HEK293 (cell line): ENCODE measurements around the gene PEPD.

ENCODE experiments used
- MEIS1 ChIP-seq: sonication (generic); formaldehyde crosslinking; IDR thresholded peaks from 2 replicates; pipeline ENCODE4 v1.8.1; 2022; ENCODE audit warnings: missing genetic modification reagents, mild to moderate bottlenecking, borderline replicate concordance
- MYNN ChIP-seq: fragments of 450-650 bp; formaldehyde crosslinking; IDR thresholded peaks from 2 replicates; pipeline ENCODE4 v1.5.1; 2016; ENCODE audit warnings: missing biosample characterization, missing genetic modification characterization, borderline replicate concordance
- TCF7L2 ChIP-seq: IDR thresholded peaks from 2 replicates; pipeline ENCODE4 v1.6.1; 2011; ENCODE audit warnings: low read depth, mild to moderate bottlenecking, inconsistent platforms, low read length, moderate library complexity, borderline replicate concordance
- ZNF16 ChIP-seq: fragments of 450-650 bp; formaldehyde crosslinking; IDR thresholded peaks from 2 replicates; pipeline ENCODE4 v1.5.1; 2016; ENCODE audit warnings: low read depth, missing biosample characterization, missing genetic modification characterization
- ZNF311 ChIP-seq: fragments of 450-650 bp; formaldehyde crosslinking; IDR thresholded peaks from 2 replicates; pipeline ENCODE4 v1.5.1; 2017; ENCODE audit warnings: missing biosample characterization, missing genetic modification characterization, borderline replicate concordance
- ZNF473 ChIP-seq: fragments of 450-650 bp; formaldehyde crosslinking; IDR thresholded peaks from 2 replicates; pipeline ENCODE4 v1.5.1; 2017; ENCODE audit warnings: missing biosample characterization, missing genetic modification characterization
- ZNF510 ChIP-seq: fragments of 450-650 bp; formaldehyde crosslinking; IDR thresholded peaks from 2 replicates; pipeline ENCODE4 v1.5.1; 2018; ENCODE audit warnings: mild to moderate bottlenecking, missing genetic modification characterization, missing biosample characterization; ENCODE audit not compliant: insufficient replicate concordance
- ZNF558 ChIP-seq: fragments of 450-650 bp; formaldehyde crosslinking; IDR thresholded peaks from 2 replicates; pipeline ENCODE4 v1.5.1; 2016; ENCODE audit warnings: missing biosample characterization, missing genetic modification characterization
- ZNF600 ChIP-seq: fragments of 450-650 bp; formaldehyde crosslinking; IDR thresholded peaks from 2 replicates; pipeline ENCODE4 v1.5.1; 2016; ENCODE audit warnings: missing biosample characterization, missing genetic modification characterization
- ZNF621 ChIP-seq: fragments of 450-650 bp; formaldehyde crosslinking; IDR thresholded peaks from 2 replicates; pipeline ENCODE4 v1.5.1; 2017; ENCODE audit warnings: missing biosample characterization, missing genetic modification characterization
- ZNF623 ChIP-seq: fragments of 450-650 bp; formaldehyde crosslinking; IDR thresholded peaks from 2 replicates; pipeline ENCODE4 v1.5.1; 2016; ENCODE audit warnings: missing biosample characterization, missing genetic modification characterization
- ZNF660 ChIP-seq: fragments of 450-650 bp; IDR thresholded peaks from 2 replicates; pipeline ENCODE4 v1.5.1; 2018; ENCODE audit warnings: missing biosample characterization, mild to moderate bottlenecking, missing genetic modification characterization
- ZNF664 ChIP-seq: fragments of 450-650 bp; formaldehyde crosslinking; IDR thresholded peaks from 2 replicates; pipeline ENCODE4 v1.5.1; 2016; ENCODE audit warnings: missing biosample characterization, missing genetic modification characterization
- ZNF791 ChIP-seq: fragments of 450-650 bp; formaldehyde crosslinking; IDR thresholded peaks from 2 replicates; pipeline ENCODE4 v1.5.1; 2016; ENCODE audit warnings: missing biosample characterization, missing genetic modification characterization
- TF ChIP-seq, protein P1 (sequence below): fragments of 450-650 bp; formaldehyde crosslinking; IDR thresholded peaks from 2 replicates; pipeline ENCODE4 v1.5.1; 2017; ENCODE audit warnings: missing biosample characterization, missing genetic modification characterization
- TF ChIP-seq, protein P2 (sequence below): fragments of 450-650 bp; formaldehyde crosslinking; IDR thresholded peaks from 2 replicates; pipeline ENCODE4 v1.5.1; 2016; ENCODE audit warnings: missing biosample characterization, missing genetic modification characterization
- TF ChIP-seq, protein P3 (sequence below): sonication (generic); formaldehyde crosslinking; IDR thresholded peaks from 2 replicates; pipeline ENCODE4 v1.8.1; 2022; ENCODE audit warnings: mild to moderate bottlenecking, moderate library complexity, missing genetic modification reagents
- TF ChIP-seq, protein P4 (sequence below): fragments of 450-650 bp; formaldehyde crosslinking; IDR thresholded peaks from 2 replicates; pipeline ENCODE4 v1.5.1; 2016; ENCODE audit warnings: missing biosample characterization, missing genetic modification characterization, borderline replicate concordance
- TF ChIP-seq, protein P5 (sequence below): fragments of 450-650 bp; formaldehyde crosslinking; IDR thresholded peaks from 2 replicates; pipeline ENCODE4 v1.5.1; 2016; ENCODE audit warnings: missing biosample characterization, missing genetic modification characterization
- TF ChIP-seq, protein P6 (sequence below): fragments of 450-650 bp; formaldehyde crosslinking; IDR thresholded peaks from 2 replicates; pipeline ENCODE4 v1.5.1; 2016; ENCODE audit warnings: missing biosample characterization, missing genetic modification characterization
- TF ChIP-seq, protein P7 (sequence below): fragments of 450-650 bp; formaldehyde crosslinking; IDR thresholded peaks from 2 replicates; pipeline ENCODE4 v1.5.1; 2016; ENCODE audit warnings: missing biosample characterization, missing genetic modification characterization
- TF ChIP-seq, protein P8 (sequence below): fragments of 450-650 bp; formaldehyde crosslinking; IDR thresholded peaks from 2 replicates; pipeline ENCODE4 v1.5.1; 2016; ENCODE audit warnings: missing biosample characterization, missing genetic modification characterization

Gene PEPD

DNA sequence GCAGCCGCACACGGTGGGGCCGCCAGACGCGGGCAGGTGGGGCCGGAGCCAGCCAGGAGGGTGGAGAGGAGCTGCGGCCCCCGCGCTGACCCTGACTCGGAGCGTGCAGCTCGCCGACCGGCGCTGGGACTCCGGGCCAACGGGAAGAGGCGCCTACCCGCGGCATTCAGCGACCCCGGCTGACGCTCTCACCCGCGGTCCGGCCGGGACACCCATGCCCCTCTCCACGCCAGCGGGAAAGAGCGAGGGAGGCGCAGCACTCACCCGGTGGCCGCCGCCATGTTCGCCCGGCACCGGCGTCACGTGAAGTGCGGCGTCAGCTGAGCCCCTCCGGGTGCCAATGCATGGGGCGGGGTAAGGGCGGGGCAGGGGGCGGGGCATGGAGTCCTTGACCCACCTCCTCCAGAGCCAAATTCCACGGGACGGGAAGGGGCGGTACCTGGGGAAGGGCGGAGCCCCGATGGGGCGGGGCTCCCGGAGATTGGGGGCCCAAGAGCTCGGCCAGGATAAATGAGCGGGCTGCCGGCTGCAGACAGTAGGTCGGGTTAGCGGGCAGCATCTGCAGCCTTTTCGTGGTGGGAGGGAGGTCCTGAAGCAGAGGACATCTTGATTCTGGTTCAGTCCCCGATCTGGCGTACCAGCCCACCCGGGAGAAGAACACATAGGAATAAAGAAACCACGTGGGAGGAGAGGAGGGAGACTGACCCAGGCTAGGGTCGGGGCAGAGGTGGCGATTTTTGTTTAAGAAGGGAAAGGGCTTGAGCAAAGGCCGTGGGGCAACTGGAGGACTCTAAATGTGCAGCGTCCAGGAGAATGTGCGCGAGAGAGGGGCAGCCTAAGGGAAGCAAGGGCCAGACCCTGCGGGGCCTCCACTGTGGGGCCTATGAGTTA, at the start of gene PEPD (continued):
- TF ChIP-seq, protein P1, sequence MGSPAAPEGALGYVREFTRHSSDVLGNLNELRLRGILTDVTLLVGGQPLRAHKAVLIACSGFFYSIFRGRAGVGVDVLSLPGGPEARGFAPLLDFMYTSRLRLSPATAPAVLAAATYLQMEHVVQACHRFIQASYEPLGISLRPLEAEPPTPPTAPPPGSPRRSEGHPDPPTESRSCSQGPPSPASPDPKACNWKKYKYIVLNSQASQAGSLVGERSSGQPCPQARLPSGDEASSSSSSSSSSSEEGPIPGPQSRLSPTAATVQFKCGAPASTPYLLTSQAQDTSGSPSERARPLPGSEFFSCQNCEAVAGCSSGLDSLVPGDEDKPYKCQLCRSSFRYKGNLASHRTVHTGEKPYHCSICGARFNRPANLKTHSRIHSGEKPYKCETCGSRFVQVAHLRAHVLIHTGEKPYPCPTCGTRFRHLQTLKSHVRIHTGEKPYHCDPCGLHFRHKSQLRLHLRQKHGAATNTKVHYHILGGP: no peak
- TF ChIP-seq ZNF664 (tag by site-specific recombination) (no peak), ZNF16 (tag by site-specific recombination) (no peak), ZNF600 (tag by site-specific recombination) (0 out of 2 replicates have a peak, but pooled peaks have one; percentile 26), TCF7L2 (no peak), ZNF791 (tag by site-specific recombination) (no peak), ZNF510 (tag by site-specific recombination) (no peak), ZNF558 (tag by site-specific recombination) (no peak), ZNF621 (tag by site-specific recombination) (no peak), ZNF623 (tag by site-specific recombination) (peak; percentile 38), MEIS1 (CRISPR knock-in tag) (no peak), MYNN (tag by site-specific recombination) (no peak), ZNF473 (tag by site-specific recombination) (peak; percentile 31; the same call in 1 of the 2 replicates), ZNF660 (tag by site-specific recombination) (peak; percentile 92), ZNF311 (tag by site-specific recombination) (no peak)
- TF ChIP-seq, protein P2, sequence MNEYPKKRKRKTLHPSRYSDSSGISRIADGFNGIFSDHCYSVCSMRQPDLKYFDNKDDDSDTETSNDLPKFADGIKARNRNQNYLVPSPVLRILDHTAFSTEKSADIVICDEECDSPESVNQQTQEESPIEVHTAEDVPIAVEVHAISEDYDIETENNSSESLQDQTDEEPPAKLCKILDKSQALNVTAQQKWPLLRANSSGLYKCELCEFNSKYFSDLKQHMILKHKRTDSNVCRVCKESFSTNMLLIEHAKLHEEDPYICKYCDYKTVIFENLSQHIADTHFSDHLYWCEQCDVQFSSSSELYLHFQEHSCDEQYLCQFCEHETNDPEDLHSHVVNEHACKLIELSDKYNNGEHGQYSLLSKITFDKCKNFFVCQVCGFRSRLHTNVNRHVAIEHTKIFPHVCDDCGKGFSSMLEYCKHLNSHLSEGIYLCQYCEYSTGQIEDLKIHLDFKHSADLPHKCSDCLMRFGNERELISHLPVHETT (tag by site-specific recombination): peak; percentile 86
- TF ChIP-seq, protein P3, sequence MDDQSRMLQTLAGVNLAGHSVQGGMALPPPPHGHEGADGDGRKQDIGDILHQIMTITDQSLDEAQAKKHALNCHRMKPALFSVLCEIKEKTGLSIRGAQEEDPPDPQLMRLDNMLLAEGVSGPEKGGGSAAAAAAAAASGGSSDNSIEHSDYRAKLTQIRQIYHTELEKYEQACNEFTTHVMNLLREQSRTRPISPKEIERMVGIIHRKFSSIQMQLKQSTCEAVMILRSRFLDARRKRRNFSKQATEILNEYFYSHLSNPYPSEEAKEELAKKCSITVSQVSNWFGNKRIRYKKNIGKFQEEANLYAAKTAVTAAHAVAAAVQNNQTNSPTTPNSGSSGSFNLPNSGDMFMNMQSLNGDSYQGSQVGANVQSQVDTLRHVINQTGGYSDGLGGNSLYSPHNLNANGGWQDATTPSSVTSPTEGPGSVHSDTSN (CRISPR knock-in tag): peak; percentile 54; the same call in 1 of the 2 replicates
- TF ChIP-seq, protein P4, sequence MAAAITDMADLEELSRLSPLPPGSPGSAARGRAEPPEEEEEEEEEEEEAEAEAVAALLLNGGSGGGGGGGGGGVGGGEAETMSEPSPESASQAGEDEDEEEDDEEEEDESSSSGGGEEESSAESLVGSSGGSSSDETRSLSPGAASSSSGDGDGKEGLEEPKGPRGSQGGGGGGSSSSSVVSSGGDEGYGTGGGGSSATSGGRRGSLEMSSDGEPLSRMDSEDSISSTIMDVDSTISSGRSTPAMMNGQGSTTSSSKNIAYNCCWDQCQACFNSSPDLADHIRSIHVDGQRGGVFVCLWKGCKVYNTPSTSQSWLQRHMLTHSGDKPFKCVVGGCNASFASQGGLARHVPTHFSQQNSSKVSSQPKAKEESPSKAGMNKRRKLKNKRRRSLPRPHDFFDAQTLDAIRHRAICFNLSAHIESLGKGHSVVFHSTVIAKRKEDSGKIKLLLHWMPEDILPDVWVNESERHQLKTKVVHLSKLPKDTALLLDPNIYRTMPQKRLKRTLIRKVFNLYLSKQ (tag by site-specific recombination): no peak
- TF ChIP-seq, protein P5, sequence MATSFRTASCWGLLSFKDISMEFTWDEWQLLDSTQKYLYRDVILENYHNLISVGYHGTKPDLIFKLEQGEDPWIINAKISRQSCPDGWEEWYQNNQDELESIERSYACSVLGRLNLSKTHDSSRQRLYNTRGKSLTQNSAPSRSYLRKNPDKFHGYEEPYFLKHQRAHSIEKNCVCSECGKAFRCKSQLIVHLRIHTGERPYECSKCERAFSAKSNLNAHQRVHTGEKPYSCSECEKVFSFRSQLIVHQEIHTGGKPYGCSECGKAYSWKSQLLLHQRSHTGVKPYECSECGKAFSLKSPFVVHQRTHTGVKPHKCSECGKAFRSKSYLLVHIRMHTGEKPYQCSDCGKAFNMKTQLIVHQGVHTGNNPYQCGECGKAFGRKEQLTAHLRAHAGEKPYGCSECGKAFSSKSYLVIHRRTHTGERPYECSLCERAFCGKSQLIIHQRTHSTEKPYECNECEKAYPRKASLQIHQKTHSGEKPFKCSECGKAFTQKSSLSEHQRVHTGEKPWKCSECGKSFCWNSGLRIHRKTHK (tag by site-specific recombination): no peak
- TF ChIP-seq, protein P6, sequence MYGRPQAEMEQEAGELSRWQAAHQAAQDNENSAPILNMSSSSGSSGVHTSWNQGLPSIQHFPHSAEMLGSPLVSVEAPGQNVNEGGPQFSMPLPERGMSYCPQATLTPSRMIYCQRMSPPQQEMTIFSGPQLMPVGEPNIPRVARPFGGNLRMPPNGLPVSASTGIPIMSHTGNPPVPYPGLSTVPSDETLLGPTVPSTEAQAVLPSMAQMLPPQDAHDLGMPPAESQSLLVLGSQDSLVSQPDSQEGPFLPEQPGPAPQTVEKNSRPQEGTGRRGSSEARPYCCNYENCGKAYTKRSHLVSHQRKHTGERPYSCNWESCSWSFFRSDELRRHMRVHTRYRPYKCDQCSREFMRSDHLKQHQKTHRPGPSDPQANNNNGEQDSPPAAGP (tag by site-specific recombination): peak; percentile 99
- TF ChIP-seq, protein P7, sequence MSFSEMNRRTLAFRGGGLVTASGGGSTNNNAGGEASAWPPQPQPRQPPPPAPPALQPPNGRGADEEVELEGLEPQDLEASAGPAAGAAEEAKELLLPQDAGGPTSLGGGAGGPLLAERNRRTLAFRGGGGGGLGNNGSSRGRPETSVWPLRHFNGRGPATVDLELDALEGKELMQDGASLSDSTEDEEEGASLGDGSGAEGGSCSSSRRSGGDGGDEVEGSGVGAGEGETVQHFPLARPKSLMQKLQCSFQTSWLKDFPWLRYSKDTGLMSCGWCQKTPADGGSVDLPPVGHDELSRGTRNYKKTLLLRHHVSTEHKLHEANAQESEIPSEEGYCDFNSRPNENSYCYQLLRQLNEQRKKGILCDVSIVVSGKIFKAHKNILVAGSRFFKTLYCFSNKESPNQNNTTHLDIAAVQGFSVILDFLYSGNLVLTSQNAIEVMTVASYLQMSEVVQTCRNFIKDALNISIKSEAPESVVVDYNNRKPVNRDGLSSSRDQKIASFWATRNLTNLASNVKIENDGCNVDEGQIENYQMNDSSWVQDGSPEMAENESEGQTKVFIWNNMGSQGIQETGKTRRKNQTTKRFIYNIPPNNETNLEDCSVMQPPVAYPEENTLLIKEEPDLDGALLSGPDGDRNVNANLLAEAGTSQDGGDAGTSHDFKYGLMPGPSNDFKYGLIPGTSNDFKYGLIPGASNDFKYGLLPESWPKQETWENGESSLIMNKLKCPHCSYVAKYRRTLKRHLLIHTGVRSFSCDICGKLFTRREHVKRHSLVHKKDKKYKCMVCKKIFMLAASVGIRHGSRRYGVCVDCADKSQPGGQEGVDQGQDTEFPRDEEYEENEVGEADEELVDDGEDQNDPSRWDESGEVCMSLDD (tag by site-specific recombination): peak; percentile 65; the same call in 1 of the 2 replicates
- TF ChIP-seq, protein P8, sequence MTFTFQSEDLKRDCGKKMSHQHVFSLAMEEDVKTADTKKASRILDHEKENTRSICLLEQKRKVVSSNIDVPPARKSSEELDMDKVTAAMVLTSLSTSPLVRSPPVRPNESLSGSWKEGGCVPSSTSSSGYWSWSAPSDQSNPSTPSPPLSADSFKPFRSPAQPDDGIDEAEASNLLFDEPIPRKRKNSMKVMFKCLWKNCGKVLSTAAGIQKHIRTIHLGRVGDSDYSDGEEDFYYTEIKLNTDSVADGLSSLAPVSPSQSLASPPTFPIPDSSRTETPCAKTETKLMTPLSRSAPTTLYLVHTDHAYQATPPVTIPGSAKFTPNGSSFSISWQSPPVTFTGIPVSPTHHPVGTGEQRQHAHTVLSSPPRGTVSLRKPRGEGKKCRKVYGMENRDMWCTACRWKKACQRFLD (tag by site-specific recombination): peak; percentile 99
